ENCODE data around the gene GPC6.

GPC6 gene

GRCh38 chr13:93352616-93353015 lies 126.0 kb downstream of the GPC6 start:
- no peaks in the 10 kb centered on the region for H3K36me3 ChIP-seq (ENCODE audit: control insufficient read depth in 4 of 4, insufficient read depth in 4 of 4, low read length in 3 of 4)
- no peak for DNase-seq
- H3K9me3 ChIP-seq (ENCODE audit: control extremely low read depth in 1 of 5, control insufficient read depth in 4 of 5, insufficient read depth in 2 of 5, low read depth in 1 of 5, low read length in 4 of 5) = no peaks in the 10 kb centered on the region
- H3K27ac ChIP-seq (ENCODE audit: insufficient read depth in 1 of 2, low read depth in 1 of 2, low read length in 2 of 2, poor library complexity in 1 of 2, severe bottlenecking in 2 of 2) = no peak overlapping the region
- H3K4me1 ChIP-seq (ENCODE audit: control extremely low read depth in 1 of 4, control insufficient read depth in 4 of 4, insufficient read depth in 4 of 4, low read length in 3 of 4) = no peaks in the 10 kb centered on the region
- no peak overlapping the region for H3K4me3 ChIP-seq (ENCODE audit: control insufficient read depth in 1 of 7, extremely low read depth in 1 of 7, insufficient read depth in 4 of 7, low read depth in 2 of 7, low read length in 6 of 7)
- H3K27me3 ChIP-seq (replicated peaks in 2 of 5; ENCODE audit: control insufficient read depth in 4 of 5, insufficient read depth in 5 of 5, low read length in 4 of 5) = no peaks in the 10 kb centered on the region
- 100% methylated on average over 3 of the region's 4 CpGs for WGBS (ENCODE audit: insufficient coverage)
- POLR2A ChIA-PET = no interaction called here
- CTCF ChIA-PET = no interaction called here

- DNase-seq = no peak
- CTCF ChIA-PET = interaction anchor here (0.5 kb wide), 1 partner anchor 838 kb away, joined by 3 read pairs; no protein-coding TSS in a partner anchor
- POLR2A ChIA-PET = no interaction called here
- Histone ChIP-seq H3K9me3 (ENCODE audit: control extremely low read depth in 1 of 5, control insufficient read depth in 4 of 5, insufficient read depth in 2 of 5, low read depth in 1 of 5, low read length in 4 of 5) (no peaks in the 10 kb centered on the region), H3K4me3 (ENCODE audit: control insufficient read depth in 1 of 7, extremely low read depth in 1 of 7, insufficient read depth in 4 of 7, low read depth in 2 of 7, low read length in 6 of 7) (no peak overlapping the region), H3K36me3 (ENCODE audit: control insufficient read depth in 4 of 4, insufficient read depth in 4 of 4, low read length in 3 of 4) (no peaks in the 10 kb centered on the region), H3K27me3 (replicated peaks in 2 of 5; ENCODE audit: control insufficient read depth in 4 of 5, insufficient read depth in 5 of 5, low read length in 4 of 5) (no peaks in the 10 kb centered on the region), H3K27ac (ENCODE audit: insufficient read depth in 1 of 2, low read depth in 1 of 2, low read length in 2 of 2, poor library complexity in 1 of 2, severe bottlenecking in 2 of 2) (no peak overlapping the region), H3K4me1 (ENCODE audit: control extremely low read depth in 1 of 4, control insufficient read depth in 4 of 4, insufficient read depth in 4 of 4, low read length in 3 of 4) (no peaks in the 10 kb centered on the region)
- WGBS (ENCODE audit: insufficient coverage) = 87% methylated on average over 2 of the region's 3 CpGs
Measured at GRCh38 chr13:93355094-93355493, 128.5 kb downstream of the GPC6 start.

GRCh38 chr13:93356469-93356868 lies 129.9 kb downstream of the GPC6 start:
- ChIA-PET POLR2A (no interaction called here), CTCF (no interaction called here)
- H3K9me3 ChIP-seq (ENCODE audit: control extremely low read depth in 1 of 5, control insufficient read depth in 4 of 5, insufficient read depth in 2 of 5, low read depth in 1 of 5, low read length in 4 of 5) = no peaks in the 10 kb centered on the region
- no peak for DNase-seq
- no peaks in the 10 kb centered on the region for H3K27me3 ChIP-seq (replicated peaks in 2 of 5; ENCODE audit: control insufficient read depth in 4 of 5, insufficient read depth in 5 of 5, low read length in 4 of 5)
- H3K4me3 ChIP-seq (ENCODE audit: control insufficient read depth in 1 of 7, extremely low read depth in 1 of 7, insufficient read depth in 4 of 7, low read depth in 2 of 7, low read length in 6 of 7) = no peak overlapping the region
- H3K4me1 ChIP-seq (ENCODE audit: control extremely low read depth in 1 of 4, control insufficient read depth in 4 of 4, insufficient read depth in 4 of 4, low read length in 3 of 4) = no peaks in the 10 kb centered on the region
- no peak overlapping the region for H3K27ac ChIP-seq (ENCODE audit: insufficient read depth in 1 of 2, low read depth in 1 of 2, low read length in 2 of 2, poor library complexity in 1 of 2, severe bottlenecking in 2 of 2)
- 100% methylated on average over 3 of the region's 3 CpGs for WGBS (ENCODE audit: insufficient coverage)
- H3K36me3 ChIP-seq (ENCODE audit: control insufficient read depth in 4 of 4, insufficient read depth in 4 of 4, low read length in 3 of 4) = no peaks in the 10 kb centered on the region

- H3K4me1 ChIP-seq (ENCODE audit: control extremely low read depth in 1 of 4, control insufficient read depth in 4 of 4, insufficient read depth in 4 of 4, low read length in 3 of 4) = no peaks in the 10 kb centered on the region
- H3K27ac ChIP-seq (ENCODE audit: insufficient read depth in 1 of 2, low read depth in 1 of 2, low read length in 2 of 2, poor library complexity in 1 of 2, severe bottlenecking in 2 of 2) = no peak overlapping the region
- CTCF ChIA-PET = no interaction called here
Measured at GRCh38 chr13:93360021-93360420, 133.4 kb downstream of the GPC6 start.

GRCh38 chr13:93361703-93362102 lies 135.1 kb downstream of the GPC6 start:
- ChIA-PET CTCF (no interaction called here), POLR2A (no interaction called here)
- H3K9me3 ChIP-seq (ENCODE audit: control extremely low read depth in 1 of 5, control insufficient read depth in 4 of 5, insufficient read depth in 2 of 5, low read depth in 1 of 5, low read length in 4 of 5) = no peaks in the 10 kb centered on the region
- no peaks in the 10 kb centered on the region for H3K36me3 ChIP-seq (ENCODE audit: control insufficient read depth in 4 of 4, insufficient read depth in 4 of 4, low read length in 3 of 4)
- no peak overlapping the region for H3K4me3 ChIP-seq (ENCODE audit: control insufficient read depth in 1 of 7, extremely low read depth in 1 of 7, insufficient read depth in 4 of 7, low read depth in 2 of 7, low read length in 6 of 7)
- H3K27me3 ChIP-seq (replicated peaks in 2 of 5; ENCODE audit: control insufficient read depth in 4 of 5, insufficient read depth in 5 of 5, low read length in 4 of 5) = no peaks in the 10 kb centered on the region
- H3K4me1 ChIP-seq (ENCODE audit: control extremely low read depth in 1 of 4, control insufficient read depth in 4 of 4, insufficient read depth in 4 of 4, low read length in 3 of 4) = no peaks in the 10 kb centered on the region
- DNase-seq = no peak
- 60% methylated on average over 3 of the region's 3 CpGs for WGBS (ENCODE audit: insufficient coverage)
- no peak overlapping the region for H3K27ac ChIP-seq (ENCODE audit: insufficient read depth in 1 of 2, low read depth in 1 of 2, low read length in 2 of 2, poor library complexity in 1 of 2, severe bottlenecking in 2 of 2)

More at GRCh38 chr13:93360021-93360420, 133.4 kb downstream of the GPC6 start:
- H3K36me3 ChIP-seq (ENCODE audit: control insufficient read depth in 4 of 4, insufficient read depth in 4 of 4, low read length in 3 of 4) = no peaks in the 10 kb centered on the region
- WGBS (ENCODE audit: insufficient coverage) = 89% methylated on average over 3 of the region's 4 CpGs
- no peaks in the 10 kb centered on the region for H3K9me3 ChIP-seq (ENCODE audit: control extremely low read depth in 1 of 5, control insufficient read depth in 4 of 5, insufficient read depth in 2 of 5, low read depth in 1 of 5, low read length in 4 of 5)
- DNase-seq = no peak
- H3K4me3 ChIP-seq (ENCODE audit: control insufficient read depth in 1 of 7, extremely low read depth in 1 of 7, insufficient read depth in 4 of 7, low read depth in 2 of 7, low read length in 6 of 7) = no peak overlapping the region
- no peaks in the 10 kb centered on the region for H3K27me3 ChIP-seq (replicated peaks in 2 of 5; ENCODE audit: control insufficient read depth in 4 of 5, insufficient read depth in 5 of 5, low read length in 4 of 5)
- POLR2A ChIA-PET = no interaction called here

GRCh38 chr13:93364166-93364565 lies 137.6 kb downstream of the GPC6 start:
- Histone ChIP-seq H3K4me3 (ENCODE audit: control insufficient read depth in 1 of 7, extremely low read depth in 1 of 7, insufficient read depth in 4 of 7, low read depth in 2 of 7, low read length in 6 of 7) (no peak overlapping the region), H3K27ac (ENCODE audit: insufficient read depth in 1 of 2, low read depth in 1 of 2, low read length in 2 of 2, poor library complexity in 1 of 2, severe bottlenecking in 2 of 2) (no peak overlapping the region), H3K36me3 (ENCODE audit: control insufficient read depth in 4 of 4, insufficient read depth in 4 of 4, low read length in 3 of 4) (no peaks in the 10 kb centered on the region), H3K27me3 (replicated peaks in 2 of 5; ENCODE audit: control insufficient read depth in 4 of 5, insufficient read depth in 5 of 5, low read length in 4 of 5) (no peaks in the 10 kb centered on the region), H3K4me1 (ENCODE audit: control extremely low read depth in 1 of 4, control insufficient read depth in 4 of 4, insufficient read depth in 4 of 4, low read length in 3 of 4) (no peaks in the 10 kb centered on the region), H3K9me3 (ENCODE audit: control extremely low read depth in 1 of 5, control insufficient read depth in 4 of 5, insufficient read depth in 2 of 5, low read depth in 1 of 5, low read length in 4 of 5) (no peaks in the 10 kb centered on the region)
- DNase-seq = no peak
- 96% methylated on average over 4 of the region's 5 CpGs for WGBS (ENCODE audit: insufficient coverage)
- POLR2A ChIA-PET = no interaction called here
- CTCF ChIA-PET = no interaction called here

GRCh38 chr13:93368296-93368695 lies 141.7 kb downstream of the GPC6 start:
- H3K27me3 ChIP-seq (replicated peaks in 2 of 5; ENCODE audit: control insufficient read depth in 4 of 5, insufficient read depth in 5 of 5, low read length in 4 of 5) = no peaks in the 10 kb centered on the region
- no peaks in the 10 kb centered on the region for H3K4me1 ChIP-seq (ENCODE audit: control extremely low read depth in 1 of 4, control insufficient read depth in 4 of 4, insufficient read depth in 4 of 4, low read length in 3 of 4)
- no peaks in the 10 kb centered on the region for H3K36me3 ChIP-seq (ENCODE audit: control insufficient read depth in 4 of 4, insufficient read depth in 4 of 4, low read length in 3 of 4)
- H3K9me3 ChIP-seq (ENCODE audit: control extremely low read depth in 1 of 5, control insufficient read depth in 4 of 5, insufficient read depth in 2 of 5, low read depth in 1 of 5, low read length in 4 of 5) = no peaks in the 10 kb centered on the region
- WGBS (ENCODE audit: insufficient coverage) = no CpG with 5 or more reads among the region's 1 CpG
- ChIA-PET CTCF (no interaction called here), POLR2A (no interaction called here)
- no peak overlapping the region for H3K27ac ChIP-seq (ENCODE audit: insufficient read depth in 1 of 2, low read depth in 1 of 2, low read length in 2 of 2, poor library complexity in 1 of 2, severe bottlenecking in 2 of 2)
- no peak for DNase-seq
- H3K4me3 ChIP-seq (ENCODE audit: control insufficient read depth in 1 of 7, extremely low read depth in 1 of 7, insufficient read depth in 4 of 7, low read depth in 2 of 7, low read length in 6 of 7) = no peak overlapping the region

GRCh38 chr13:93368718-93369117 lies 142.1 kb downstream of the GPC6 start:
- CTCF ChIA-PET = no interaction called here
- no peak for DNase-seq
- Histone ChIP-seq H3K4me3 (ENCODE audit: control insufficient read depth in 1 of 7, extremely low read depth in 1 of 7, insufficient read depth in 4 of 7, low read depth in 2 of 7, low read length in 6 of 7) (no peak overlapping the region), H3K36me3 (ENCODE audit: control insufficient read depth in 4 of 4, insufficient read depth in 4 of 4, low read length in 3 of 4) (no peaks in the 10 kb centered on the region), H3K27ac (ENCODE audit: insufficient read depth in 1 of 2, low read depth in 1 of 2, low read length in 2 of 2, poor library complexity in 1 of 2, severe bottlenecking in 2 of 2) (no peak overlapping the region), H3K9me3 (ENCODE audit: control extremely low read depth in 1 of 5, control insufficient read depth in 4 of 5, insufficient read depth in 2 of 5, low read depth in 1 of 5, low read length in 4 of 5) (no peaks in the 10 kb centered on the region), H3K4me1 (ENCODE audit: control extremely low read depth in 1 of 4, control insufficient read depth in 4 of 4, insufficient read depth in 4 of 4, low read length in 3 of 4) (no peaks in the 10 kb centered on the region), H3K27me3 (replicated peaks in 2 of 5; ENCODE audit: control insufficient read depth in 4 of 5, insufficient read depth in 5 of 5, low read length in 4 of 5) (no peaks in the 10 kb centered on the region)
- POLR2A ChIA-PET = no interaction called here

Data from common myeloid progenitor, CD34-positive (primary cell).